ENCODE results near the gene LBR.

DNA sequence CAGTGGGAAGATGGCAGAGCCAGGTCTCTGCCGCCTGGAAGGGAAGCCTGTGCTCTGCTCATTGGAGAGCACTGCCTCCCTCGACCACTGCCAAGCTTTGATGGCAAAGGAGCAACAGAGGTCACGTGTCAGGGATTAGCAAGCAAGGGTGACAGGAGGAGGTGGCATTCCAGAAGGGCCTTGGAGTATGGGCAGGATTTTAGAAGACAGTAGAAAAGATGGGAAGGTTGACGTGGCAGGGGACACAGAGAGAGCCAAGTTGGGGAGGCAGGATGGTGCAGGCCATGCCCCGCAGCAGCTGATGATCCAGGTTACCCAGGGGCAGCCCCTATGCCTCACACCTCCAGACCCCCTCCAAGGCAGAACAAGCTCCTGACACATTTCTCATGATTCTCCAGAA is 21.9 kb upstream of the LBR start:
- TF ChIP-seq, protein P1, sequence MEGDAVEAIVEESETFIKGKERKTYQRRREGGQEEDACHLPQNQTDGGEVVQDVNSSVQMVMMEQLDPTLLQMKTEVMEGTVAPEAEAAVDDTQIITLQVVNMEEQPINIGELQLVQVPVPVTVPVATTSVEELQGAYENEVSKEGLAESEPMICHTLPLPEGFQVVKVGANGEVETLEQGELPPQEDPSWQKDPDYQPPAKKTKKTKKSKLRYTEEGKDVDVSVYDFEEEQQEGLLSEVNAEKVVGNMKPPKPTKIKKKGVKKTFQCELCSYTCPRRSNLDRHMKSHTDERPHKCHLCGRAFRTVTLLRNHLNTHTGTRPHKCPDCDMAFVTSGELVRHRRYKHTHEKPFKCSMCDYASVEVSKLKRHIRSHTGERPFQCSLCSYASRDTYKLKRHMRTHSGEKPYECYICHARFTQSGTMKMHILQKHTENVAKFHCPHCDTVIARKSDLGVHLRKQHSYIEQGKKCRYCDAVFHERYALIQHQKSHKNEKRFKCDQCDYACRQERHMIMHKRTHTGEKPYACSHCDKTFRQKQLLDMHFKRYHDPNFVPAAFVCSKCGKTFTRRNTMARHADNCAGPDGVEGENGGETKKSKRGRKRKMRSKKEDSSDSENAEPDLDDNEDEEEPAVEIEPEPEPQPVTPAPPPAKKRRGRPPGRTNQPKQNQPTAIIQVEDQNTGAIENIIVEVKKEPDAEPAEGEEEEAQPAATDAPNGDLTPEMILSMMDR (optimal IDR thresholded peaks at IDR 0.05 in 1 of 3, IDR thresholded peaks at IDR 0.05 in 1 of 3, conservative IDR thresholded peaks at IDR 0.05 in 1 of 3; ENCODE audit: extremely low read depth in 1 of 3, insufficient read depth in 2 of 3, low read length in 3 of 3) = no peak
- no peak for TF ChIP-seq EZH2 (IDR thresholded peaks at IDR 0.05; ENCODE audit: low read length)
